GM23248 (cell line): ENCODE measurements around the gene SH3BGRL2.

Experiments
- EZH2 ChIP-seq: fragments of 200-600 bp; sonication (generic); IDR thresholded peaks from 2 replicates; pipeline ENCODE4 v1.6.1; 2018; ENCODE audit warnings: antibody characterized with exemption, mild to moderate bottlenecking; ENCODE audit not compliant: insufficient read depth, poor library complexity, severe bottlenecking
- EZH2phosphoT487 ChIP-seq: fragments of 200-600 bp; sonication (generic); IDR thresholded peaks from 2 replicates; pipeline ENCODE4 v1.6.1; 2018; ENCODE audit warnings: antibody characterized with exemption, moderate library complexity, mild to moderate bottlenecking, low read depth; ENCODE audit not compliant: insufficient read depth

- TF ChIP-seq EZH2 (no peak), EZH2phosphoT487 (no peak)
These were observed 24.1 kb upstream of the SH3BGRL2 start for GRCh38 chr6:79607000-79607399.
